Esophagus muscularis mucosa (tissue), 4 donors: ENCODE measurements around the gene ZNF655. TPM values are rescaled to one million over a fixed set of nuclear protein-coding genes. Genes with fewer than 3 reads are reported as not detected.
A peak's percentile ranks its signal among the peaks of the same experiment; 100 is the strongest.

ENCODE experiments used
- DNase-seq: peaks from one replicate; pipeline ENCODE4 v3.0.0-alpha.2; 2017; ENCODE audit errors: extremely low spot score
- H3K27ac ChIP-seq, 4 donors: fragments of 200-600 bp; sonication (generic); replicated peaks in 1 of 4; 1 replicate in 3 of 4; 2 replicates in 1 of 4; pipeline ENCODE4 v1.5.1; 2016 to 2019; ENCODE audit warnings: mild to moderate bottlenecking in 1 of 4
- H3K27me3 ChIP-seq, 4 donors: fragments of 200-600 bp; sonication (generic); one replicate each; pipeline versions ENCODE4 v1.5.1 to v1.6.0; 2016 to 2019
- H3K36me3 ChIP-seq, 4 donors: fragments of 200-600 bp; sonication (generic); one replicate each; pipeline ENCODE4 v1.5.1; 2016 to 2019
- H3K4me1 ChIP-seq, 4 donors: fragments of 200-600 bp; sonication (generic); one replicate each; pipeline ENCODE4 v1.5.1; 2016 to 2019
- H3K4me3 ChIP-seq, 4 donors: fragments of 200-600 bp; sonication (generic); 1 replicate in 2 of 4; 2 replicates in 2 of 4; pipeline ENCODE4 v1.5.1; 2016 to 2019; ENCODE audit warnings: mild to moderate bottlenecking in 4 of 4, moderate library complexity in 1 of 4
- H3K9me3 ChIP-seq, 4 donors: fragments of 200-600 bp; sonication (generic); 1 replicate in 3 of 4; 2 replicates in 1 of 4; pipeline ENCODE4 v1.5.1; 2016 to 2019
- CTCF ChIP-seq, 3 experiments: fragments of 200-600 bp in 2 of 3; fragments of 450-650 bp in 1 of 3; sonication (generic) in 2 of 3; IDR thresholded peaks; one replicate each; pipeline ENCODE4 v1.5.1; 2017 to 2019; ENCODE audit warnings: antibody characterized with exemption in 3 of 3, mild to moderate bottlenecking in 2 of 3, moderate library complexity in 1 of 3
- EP300 ChIP-seq: sonication (generic); formaldehyde crosslinking; IDR thresholded peaks from one replicate; pipeline ENCODE4 v1.6.1; 2017; ENCODE audit warnings: antibody characterized with exemption
- POLR2A ChIP-seq: fragments of 450-650 bp; IDR thresholded peaks from one replicate; pipeline ENCODE4 v1.6.1; 2017; ENCODE audit warnings: antibody characterized with exemption, moderate library complexity, mild to moderate bottlenecking, low read depth
- POLR2AphosphoS5 ChIP-seq, 2 donors: sonication (generic); formaldehyde crosslinking; IDR thresholded peaks; one replicate each; pipeline ENCODE4 v1.6.1; 2017; ENCODE audit warnings: antibody characterized with exemption in 2 of 2
- WGBS: methylation state at CpG from one replicate; pipeline ENCODE4 v1.1.5; 2018; 5-methylcytosine and 5-hydroxymethylcytosine counted together
- intact Hi-C: fragments of 100-400 bp; cut with DNase I; formaldehyde crosslinking; loops from one replicate; pipeline ENCODE4 v1.15.1; 2023
- total RNA-seq, 4 donors: library from RNA; depleted of rRNA; stranded (reverse); fragments of >200 nt; gene quantifications; one replicate each; pipeline versions ENCODE4 v1.1.0 to v1.2.1, GENCODE V29; 2016

ZNF655 gene
- total RNA-seq, 4 donors from 2014 or later, result 92.3 to 140 (median 112) TPM

- H3K36me3 ChIP-seq, result peaks cover 38 to 69% (median 49%) of the 10 kb centered on the region in 4 donors
- TF ChIP-seq CTCF (IDR thresholded peaks at IDR 0.05) (no peak), EP300 (no peak), POLR2AphosphoS5 (IDR thresholded peaks at IDR 0.05) (no peak), POLR2A (no peak)
- 37% methylated on average over 22 of the region's 31 CpGs for WGBS
- no peak for DNase-seq
- no peaks in the 10 kb centered on the region for H3K9me3 ChIP-seq
- no peaks in the 10 kb centered on the region for H3K27me3 ChIP-seq
- H3K4me3 ChIP-seq, result peak overlapping the region; percentile 72 to 97 (median 96)
- H3K4me1 ChIP-seq, result peaks cover 34 to 69% (median 57%) of the 10 kb centered on the region in 4 donors
- peak overlapping the region; percentile 97 to 98 (median 98) for H3K27ac ChIP-seq
- intact Hi-C loops, result loop anchor here (5.0 kb wide), 1 partner anchor 58 kb away; the partner anchor contains the start of gene ZSCAN25
Observed at GRCh38 chr7:99559175-99559915, 903 bp downstream of the ZNF655 start.

DNA sequence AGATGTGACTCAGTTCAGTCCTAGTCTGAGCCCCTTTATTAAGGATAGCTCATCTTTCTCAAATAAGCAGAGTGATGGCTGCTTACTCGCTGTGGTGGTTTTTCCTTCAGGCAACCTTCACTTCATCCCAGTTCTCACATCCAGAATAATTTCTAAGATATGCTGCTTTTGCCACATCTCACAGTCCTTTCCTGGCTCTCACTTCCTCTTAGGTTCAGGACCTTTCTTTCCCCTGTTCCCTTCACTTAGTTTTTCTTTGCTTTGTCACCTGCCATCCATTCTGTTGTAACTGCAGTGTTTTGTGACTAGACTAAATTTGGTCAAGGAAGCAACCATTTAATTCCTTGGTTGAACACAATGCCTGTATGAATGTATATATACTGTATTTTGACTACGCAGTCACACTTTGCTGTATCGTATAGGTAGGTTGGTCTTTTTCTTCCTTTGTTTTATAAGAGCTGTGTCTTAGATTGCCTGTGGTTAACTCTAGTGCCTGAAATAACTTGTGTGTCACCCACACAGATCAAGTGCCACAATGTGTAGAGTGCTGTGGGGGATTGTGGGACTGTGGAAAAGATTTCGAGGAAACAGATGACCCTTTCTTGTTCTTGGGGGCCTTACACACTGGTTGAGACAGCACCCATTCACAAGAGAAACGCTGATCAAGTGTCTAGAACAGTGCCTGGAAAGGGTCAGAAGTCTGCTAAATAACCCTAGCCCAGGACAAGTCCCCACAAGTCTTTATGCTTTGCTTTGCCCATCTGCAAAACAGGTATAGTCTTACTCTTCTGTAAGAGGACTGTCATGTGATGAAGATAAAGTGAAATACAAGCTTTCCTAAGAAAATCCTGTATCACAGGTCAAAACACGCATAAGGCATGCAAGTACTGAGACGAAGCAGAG lies 2.6 kb downstream of the ZNF655 start:
- WGBS, result 92% methylated on average over 7 of the region's 7 CpGs
- H3K27ac ChIP-seq, result peak overlapping the region in 3 of 4 donors; percentile 11 to 98 (median 66)

DNA sequence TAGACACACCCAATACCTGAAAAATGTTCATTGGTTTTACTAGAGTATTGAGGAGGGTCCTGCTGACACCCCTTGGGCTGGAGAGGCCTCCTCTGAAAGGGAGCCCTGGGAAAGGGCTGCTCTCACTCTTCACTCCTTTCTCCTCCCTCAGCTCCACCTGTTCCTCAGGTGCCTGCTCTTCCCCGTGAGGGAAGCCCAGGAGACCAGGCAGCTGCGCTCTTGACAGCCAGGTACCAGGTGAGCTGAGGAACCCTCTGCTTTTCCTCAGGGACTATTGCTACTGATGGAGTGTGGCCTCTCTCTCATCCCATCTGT lies 3.3 kb downstream of the ZNF655 start:
- DNase-seq, result no peak
- H3K4me3 ChIP-seq, result no peak overlapping the region
- intact Hi-C loops, result no loop called here
- H3K27ac ChIP-seq, result peak overlapping the region in 1 of 4 donors; percentile 66
- H3K27me3 ChIP-seq, result no peaks in the 10 kb centered on the region
- H3K36me3 ChIP-seq, result peaks cover 53 to 69% (median 64%) of the 10 kb centered on the region in 4 donors
- TF ChIP-seq POLR2A (no peak), CTCF (IDR thresholded peaks at IDR 0.05) (no peak), EP300 (no peak), POLR2AphosphoS5 (IDR thresholded peaks at IDR 0.05) (no peak)
- H3K4me1 ChIP-seq, result peaks cover 34 to 58% (median 53%) of the 10 kb centered on the region in 4 donors
- H3K9me3 ChIP-seq, result no peaks in the 10 kb centered on the region
- WGBS, result 92% methylated on average over 2 of the region's 2 CpGs

More for the DNA sequence above, 2.6 kb downstream of the ZNF655 start:
- Histone ChIP-seq H3K9me3 (no peaks in the 10 kb centered on the region), H3K4me1 (peaks cover 34 to 61% (median 57%) of the 10 kb centered on the region in 4 donors), H3K4me3 (no peak overlapping the region), H3K27me3 (no peaks in the 10 kb centered on the region), H3K36me3 (peaks cover 53 to 69% (median 60%) of the 10 kb centered on the region in 4 donors)
- DNase-seq, result no peak
- intact Hi-C loops, result no loop called here
- TF ChIP-seq POLR2AphosphoS5 (IDR thresholded peaks at IDR 0.05) (no peak), EP300 (no peak), POLR2A (no peak), CTCF (IDR thresholded peaks at IDR 0.05) (no peak)

DNA sequence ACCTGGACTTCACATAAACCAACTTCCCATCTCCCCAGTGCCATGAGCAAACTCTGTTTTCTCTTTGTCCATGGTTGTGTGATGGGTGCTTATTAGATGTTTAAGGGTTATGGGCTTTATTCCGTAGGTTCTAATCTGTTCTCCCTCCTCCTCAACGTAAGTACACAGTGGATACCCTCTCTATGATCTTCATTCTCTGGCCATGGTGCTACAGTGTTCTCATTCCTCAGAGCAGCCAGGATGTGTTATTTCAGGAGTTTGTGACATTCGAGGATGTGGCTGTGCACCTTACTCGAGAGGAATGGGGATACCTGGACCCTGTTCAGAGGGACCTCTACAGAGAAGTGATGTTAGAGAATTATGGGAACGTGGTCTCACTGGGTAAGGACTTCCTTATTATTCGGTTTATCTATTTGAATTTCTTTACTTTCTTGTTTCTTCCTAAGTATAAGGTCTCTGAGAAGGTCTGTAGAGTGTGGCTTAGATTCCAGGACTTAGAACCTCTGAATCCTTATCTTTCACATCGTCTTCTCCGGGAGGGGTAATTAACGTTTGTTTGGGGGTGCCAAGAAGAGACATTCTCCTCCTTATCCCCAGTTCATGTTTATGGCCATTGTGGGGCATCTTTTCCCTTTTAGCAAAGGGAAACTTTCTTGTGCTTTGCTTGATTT lies 3.8 kb downstream of the ZNF655 start:
- peaks cover 28 to 53% (median 47%) of the 10 kb centered on the region in 4 donors for H3K4me1 ChIP-seq
- H3K36me3 ChIP-seq, result peaks cover 53 to 70% (median 63%) of the 10 kb centered on the region in 4 donors
- H3K27ac ChIP-seq, result peak overlapping the region; percentile 22 to 70 (median 52)
- H3K4me3 ChIP-seq, result no peak overlapping the region
- TF ChIP-seq EP300 (no peak), POLR2AphosphoS5 (IDR thresholded peaks at IDR 0.05) (no peak)
- H3K27me3 ChIP-seq, result no peaks in the 10 kb centered on the region
- WGBS, result 88% methylated on average over 9 of the region's 9 CpGs
- no peaks in the 10 kb centered on the region for H3K9me3 ChIP-seq
- intact Hi-C loops, result no loop called here
- DNase-seq, result no peak
